Measurements from ENCODE around the gene TRIML1.

Gene TRIML1

GRCh38 chr4:188195389-188195985 lies 56.2 kb downstream of the TRIML1 start:
- TF ChIP-seq CTCF (conservative IDR thresholded peaks at IDR 0.05), result no peak
- H3K27ac ChIP-seq, result no peak overlapping the region

GRCh38 chr4:188196134-188196735 lies 57.0 kb downstream of the TRIML1 start:
- H3K27ac ChIP-seq, result no peak overlapping the region
- TF ChIP-seq CTCF (conservative IDR thresholded peaks at IDR 0.05), result no peak
